DND-41 (cell line): ENCODE measurements around the gene CDH23.

Experiments used
- ATAC-seq: fragments of 200-7000 bp; cut with Tn5 transposase; 3 replicates; pipeline ENCODE4 v1.9.1; 2021; ENCODE audit warnings: low read depth; ENCODE audit not compliant: insufficient read depth
- DNase-seq: peaks from one replicate; pipeline ENCODE4 v3.0.0-alpha.2; 2020
- H2AFZ ChIP-seq: 2 replicates; pipeline ENCODE4 v1.6.0; 2012; ENCODE audit warnings: low read depth, low read length
- H3K27ac ChIP-seq: 2 replicates; pipeline ENCODE4 v1.5.1; 2012; ENCODE audit warnings: low read length, inconsistent platforms
- H3K27me3 ChIP-seq: fragments of 200-600 bp; sonication (generic); 2 replicates; pipeline ENCODE4 v1.6.0; 2012; ENCODE audit warnings: low read length, mild to moderate bottlenecking, inconsistent platforms; ENCODE audit not compliant: insufficient read depth, poor library complexity
- H3K36me3 ChIP-seq: 2 replicates; pipeline ENCODE4 v1.5.1; 2012; ENCODE audit warnings: low read length, inconsistent platforms; ENCODE audit not compliant: insufficient read depth
- H3K4me1 ChIP-seq: 2 replicates; pipeline ENCODE4 v1.5.1; 2012; ENCODE audit warnings: mild to moderate bottlenecking, low read length; ENCODE audit not compliant: insufficient read depth
- H3K4me2 ChIP-seq: 2 replicates; pipeline ENCODE4 v1.6.0; 2012; ENCODE audit warnings: mild to moderate bottlenecking, moderate library complexity, low read length, inconsistent platforms; ENCODE audit not compliant: insufficient read depth
- H3K4me3 ChIP-seq, 2 experiments: fragments of 200-600 bp in 1 of 2; shearing (Covaris generic) in 1 of 2; 2 replicates each; pipeline ENCODE4 v1.5.1; 2012 to 2016; ENCODE audit warnings: inconsistent platforms in 2 of 2, low read length in 2 of 2, mild to moderate bottlenecking in 2 of 2, low read depth in 1 of 2, moderate library complexity in 1 of 2
- H3K79me2 ChIP-seq: 2 replicates; pipeline ENCODE4 v1.6.0; 2012; ENCODE audit warnings: low read length, inconsistent platforms; ENCODE audit not compliant: insufficient read depth
- H3K9ac ChIP-seq: 2 replicates; pipeline ENCODE4 v1.6.0; 2012; ENCODE audit warnings: low read depth, mild to moderate bottlenecking, inconsistent platforms, low read length, moderate library complexity
- H3K9me3 ChIP-seq: 2 replicates; pipeline ENCODE4 v1.5.1; 2012; ENCODE audit warnings: low read length, moderate library complexity, mild to moderate bottlenecking, inconsistent platforms; ENCODE audit not compliant: insufficient read depth, severe bottlenecking
- H4K20me1 ChIP-seq: 2 replicates; pipeline ENCODE4 v1.6.0; 2012; ENCODE audit warnings: low read length; ENCODE audit not compliant: insufficient read depth
- CTCF ChIP-seq: IDR thresholded peaks from 2 replicates; pipeline ENCODE4 v1.5.1; 2012; ENCODE audit warnings: borderline replicate concordance, low read length, moderate library complexity, mild to moderate bottlenecking; ENCODE audit not compliant: poor library complexity, severe bottlenecking; ENCODE audit errors: extremely low read depth
- EZH2 ChIP-seq: IDR thresholded peaks from 3 replicates; pipeline ENCODE4 v1.6.1; 2012; ENCODE audit warnings: borderline replicate concordance, low read depth, mild to moderate bottlenecking, moderate library complexity, low read length, inconsistent platforms; ENCODE audit not compliant: severe bottlenecking

Gene CDH23

GRCh38 chr10:71683301-71683700 is 286.6 kb downstream of the CDH23 start:
- ATAC-seq = no peak
- no peaks in the 10 kb centered on the region for H3K36me3 ChIP-seq
- H2AFZ ChIP-seq = no peak overlapping the region
- H3K9me3 ChIP-seq = no peaks in the 10 kb centered on the region
- H4K20me1 ChIP-seq = no peaks in the 10 kb centered on the region
- H3K4me2 ChIP-seq = no peak overlapping the region
- H3K27me3 ChIP-seq = peaks cover 5% of the 10 kb centered on the region
- no peak for DNase-seq
- H3K4me1 ChIP-seq = no peaks in the 10 kb centered on the region
- no peak for TF ChIP-seq EZH2
- TF ChIP-seq CTCF = no peak
- no peak overlapping the region for H3K27ac ChIP-seq
- H3K4me3 ChIP-seq = no peak overlapping the region
- no peak overlapping the region for H3K9ac ChIP-seq
- H3K79me2 ChIP-seq = no peaks in the 10 kb centered on the region

GRCh38 chr10:71684356-71685173 is 287.8 kb downstream of the CDH23 start:
- H3K27me3 ChIP-seq = peaks cover 5% of the 10 kb centered on the region
- H3K9ac ChIP-seq = no peak overlapping the region
- no peak overlapping the region for H3K4me2 ChIP-seq
- H3K27ac ChIP-seq = no peak overlapping the region
- no peaks in the 10 kb centered on the region for H3K79me2 ChIP-seq
- no peaks in the 10 kb centered on the region for H3K36me3 ChIP-seq
- ATAC-seq (peak; percentile 52; the same call in 1 of the 3 replicates), DNase-seq (peak; percentile 43)
- H3K4me3 ChIP-seq = no peak overlapping the region
- H4K20me1 ChIP-seq = no peaks in the 10 kb centered on the region
- no peaks in the 10 kb centered on the region for H3K4me1 ChIP-seq
- peak; percentile 19 for TF ChIP-seq CTCF
- TF ChIP-seq EZH2 = no peak
- no peak overlapping the region for H2AFZ ChIP-seq
- no peaks in the 10 kb centered on the region for H3K9me3 ChIP-seq

- Histone ChIP-seq H3K4me3 (no peak overlapping the region), H3K4me1 (no peaks in the 10 kb centered on the region), H3K79me2 (no peaks in the 10 kb centered on the region), H3K9ac (no peak overlapping the region), H3K27ac (no peak overlapping the region), H3K27me3 (peaks cover 5% of the 10 kb centered on the region), H3K36me3 (no peaks in the 10 kb centered on the region), H3K9me3 (no peaks in the 10 kb centered on the region), H3K4me2 (no peak overlapping the region), H4K20me1 (no peaks in the 10 kb centered on the region), H2AFZ (no peak overlapping the region)
- TF ChIP-seq EZH2 = no peak
- TF ChIP-seq CTCF = no peak
- ATAC-seq (no peak), DNase-seq (no peak)
Observed at GRCh38 chr10:71685554-71686232, 289.0 kb downstream of the CDH23 start.
